Measurements from ENCODE around the gene CDC42EP5.
A peak's percentile ranks its signal among the peaks of the same experiment; 100 is the strongest.
"Not testable (repeated sequence)": the region's sequence is repeated elsewhere in the genome, so short reads cannot be mapped to it uniquely, and the experiment has no call there.

The CDC42EP5 gene, protein sequence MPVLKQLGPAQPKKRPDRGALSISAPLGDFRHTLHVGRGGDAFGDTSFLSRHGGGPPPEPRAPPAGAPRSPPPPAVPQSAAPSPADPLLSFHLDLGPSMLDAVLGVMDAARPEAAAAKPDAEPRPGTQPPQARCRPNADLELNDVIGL

GRCh38 chr19:54473071-54473891 is at the start of gene CDC42EP5:
Gene CDC42EP5, minus strand, starts transcription at chr19:54473296. Its CDS starts 7,749 bp downstream, at chr19:54465547.
- DNase-seq (ENCODE audit: low read depth in 2 of 2): no peak

DNA sequence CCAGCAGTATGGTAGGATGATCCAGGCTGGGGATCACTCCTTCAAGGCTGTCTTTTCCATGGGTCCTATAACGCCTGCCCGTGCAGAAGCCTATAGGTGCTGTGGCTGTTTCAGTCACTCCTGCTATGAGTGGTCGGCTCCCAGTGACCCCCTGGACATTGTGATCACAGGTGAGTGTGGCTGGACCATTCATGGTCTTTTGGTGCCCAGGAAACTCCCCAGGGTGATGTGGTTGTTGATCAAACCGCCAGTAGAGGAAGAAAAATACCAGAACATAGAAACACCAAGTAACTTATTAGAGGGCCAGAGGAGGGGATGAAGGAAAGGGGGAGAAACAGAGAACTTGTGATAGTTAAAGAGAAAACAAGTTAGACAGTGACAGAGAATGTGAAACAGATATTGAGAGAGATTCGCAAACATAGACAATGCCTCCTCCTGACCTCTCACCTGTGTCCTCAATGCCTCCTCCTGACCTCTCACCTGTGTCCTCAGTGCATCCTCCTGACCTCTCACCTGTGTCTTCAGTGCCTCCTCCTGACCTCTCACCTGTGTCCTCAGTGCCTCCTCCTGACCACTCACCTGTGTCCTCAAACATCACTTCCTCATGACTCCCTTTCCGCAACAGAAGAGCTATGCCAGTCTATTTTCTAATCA is 48.9 kb upstream of the CDC42EP5 start:
- no peak for DNase-seq (ENCODE audit: low read depth in 2 of 2)

DNA sequence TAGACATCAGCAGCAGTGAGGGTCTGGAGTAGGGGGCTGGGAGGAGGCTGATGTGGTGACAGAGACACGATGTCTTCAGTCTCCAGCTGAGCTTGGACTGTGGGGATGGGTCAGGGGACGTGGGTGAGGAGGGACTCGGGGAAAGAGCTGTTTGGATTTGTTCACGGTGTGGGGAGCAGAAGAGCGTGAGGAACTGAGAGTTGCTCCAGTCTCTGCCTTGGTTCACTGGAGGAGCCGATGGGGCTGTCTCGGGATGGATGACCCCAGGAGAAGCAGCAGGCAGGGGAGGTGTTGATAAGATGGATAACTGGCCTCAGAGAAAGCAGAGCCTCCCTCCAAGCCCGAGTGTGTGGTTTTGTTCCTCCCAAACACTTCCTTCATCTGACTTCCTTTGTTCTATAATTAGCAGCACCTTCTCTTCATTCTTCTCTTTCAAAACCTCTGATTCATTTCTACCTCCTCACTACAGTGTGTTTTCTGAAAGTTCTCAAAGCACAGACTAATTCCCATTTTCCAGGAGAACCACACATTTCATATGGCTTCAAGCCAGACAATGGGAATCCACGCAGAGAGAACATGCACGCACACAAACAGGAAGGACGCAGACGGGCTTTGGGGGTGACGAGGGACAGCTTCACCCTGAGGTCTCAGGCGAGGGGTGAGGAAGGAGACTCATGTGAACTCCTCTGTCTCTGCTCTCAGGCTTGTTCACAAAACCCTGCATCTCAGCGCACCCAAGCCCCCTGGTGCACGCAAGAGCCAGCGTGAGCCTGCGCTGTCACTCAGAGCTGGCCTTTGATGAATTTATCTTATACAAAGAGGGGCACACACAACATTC is 48.1 kb upstream of the CDC42EP5 start:
- no peak for DNase-seq (ENCODE audit: low read depth in 2 of 2)

DNA sequence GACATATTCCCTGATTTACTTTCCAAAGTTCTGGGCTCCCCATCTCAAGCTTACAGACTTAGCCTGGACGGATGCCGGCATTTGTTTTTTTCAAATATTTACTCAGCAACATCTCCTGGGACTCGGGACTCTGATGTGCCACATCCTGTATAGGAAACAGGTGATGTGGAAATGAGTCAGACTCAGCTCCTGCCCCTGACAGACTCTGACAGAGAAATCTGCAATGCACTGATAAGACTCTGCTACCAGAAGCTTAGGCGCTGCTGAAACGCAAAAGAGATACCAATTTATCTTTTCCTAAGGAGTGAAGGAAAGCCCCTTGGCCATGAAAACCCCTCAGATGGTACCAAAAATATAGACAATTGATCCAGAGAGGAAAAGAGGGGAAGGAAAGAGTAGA is 45.7 kb upstream of the CDC42EP5 start:
- no peak for DNase-seq (ENCODE audit: low read depth in 2 of 2)

DNA sequence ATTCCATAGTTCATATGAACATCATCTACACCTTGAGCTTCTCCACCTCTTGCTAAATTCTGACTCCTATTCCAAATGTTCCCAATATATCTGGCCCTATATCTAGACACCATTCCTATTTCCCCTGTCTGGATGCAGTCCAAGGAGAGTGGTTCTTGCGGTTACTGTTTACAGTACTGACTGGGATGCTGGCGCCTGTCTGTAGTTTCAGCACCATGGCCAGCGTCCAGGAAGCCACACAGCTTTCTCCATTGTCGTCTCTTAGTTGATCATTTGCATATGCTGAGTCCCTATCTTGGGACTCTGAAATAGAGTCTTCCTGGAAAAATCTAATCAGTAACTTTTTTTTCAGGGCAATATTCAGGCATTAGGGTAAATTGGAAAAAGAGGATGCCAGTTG is 44.4 kb upstream of the CDC42EP5 start:
- peak in 1 of 2 donors; percentile 35 for DNase-seq (ENCODE audit: low read depth in 2 of 2)

DNA sequence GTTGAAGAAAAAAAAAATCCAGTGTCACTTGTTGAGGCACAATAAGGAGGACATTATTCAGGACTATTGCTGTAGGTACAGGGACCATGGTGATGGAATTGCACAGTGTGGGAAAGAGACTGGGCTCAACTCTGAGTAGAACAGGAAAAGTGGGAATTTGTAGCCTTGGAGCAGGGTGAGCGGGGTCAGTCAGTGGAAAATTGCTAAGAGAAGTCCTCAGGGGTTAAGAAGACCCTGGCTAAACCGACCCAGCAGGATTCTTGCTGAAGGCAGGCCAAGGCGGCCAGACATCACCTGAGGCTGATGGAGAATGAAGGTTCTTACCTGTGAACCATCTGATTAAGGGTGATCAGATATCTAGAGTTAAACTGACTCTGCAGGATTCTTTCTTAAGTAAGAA is 42.1 kb upstream of the CDC42EP5 start:
- DNase-seq (ENCODE audit: low read depth in 2 of 2): no peak

GRCh38 chr19:54509200-54509940 is 36.3 kb upstream of the CDC42EP5 start:
- not testable (repeated sequence) for DNase-seq (ENCODE audit: low read depth in 2 of 2)

- not testable (repeated sequence) for DNase-seq (ENCODE audit: low read depth in 2 of 2)
Measured at GRCh38 chr19:54508487-54508886, 35.4 kb upstream of the CDC42EP5 start.

DNA sequence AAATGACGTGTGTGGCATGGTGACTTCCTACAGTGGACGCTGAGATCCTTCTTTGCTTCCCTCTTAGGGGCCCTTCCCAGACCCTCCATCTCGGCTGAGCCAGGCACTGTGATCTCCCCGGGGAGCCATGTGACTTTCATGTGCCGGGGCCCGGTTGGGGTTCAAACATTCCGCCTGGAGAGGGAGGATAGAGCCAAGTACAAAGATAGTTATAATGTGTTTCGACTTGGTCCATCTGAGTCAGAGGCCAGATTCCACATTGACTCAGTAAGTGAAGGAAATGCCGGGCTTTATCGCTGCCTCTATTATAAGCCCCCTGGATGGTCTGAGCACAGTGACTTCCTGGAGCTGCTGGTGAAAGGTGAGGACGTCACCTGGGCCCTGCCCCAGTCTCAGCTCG is 34.7 kb upstream of the CDC42EP5 start:
- DNase-seq (ENCODE audit: low read depth in 2 of 2): no peak

GRCh38 chr19:54507038-54507717 is 34.1 kb upstream of the CDC42EP5 start:
- not testable (repeated sequence) for DNase-seq (ENCODE audit: low read depth in 2 of 2)

- no peak for DNase-seq (ENCODE audit: low read depth in 2 of 2)
Measured at GRCh38 chr19:54506079-54506478, 33.0 kb upstream of the CDC42EP5 start.

GRCh38 chr19:54505542-54505941 is 32.4 kb upstream of the CDC42EP5 start:
- not testable (repeated sequence) for DNase-seq (ENCODE audit: low read depth in 2 of 2)

- DNase-seq (ENCODE audit: low read depth in 2 of 2): no peak
Measured at GRCh38 chr19:54502518-54503048, 29.5 kb upstream of the CDC42EP5 start, which contains the start of gene LAIR2. Gene LAIR2, plus strand, starts transcription at chr19:54502831. Its CDS starts 88 bp downstream, at chr19:54502919.

GRCh38 chr19:54498451-54498772 is 25.3 kb upstream of the CDC42EP5 start:
- DNase-seq (ENCODE audit: low read depth in 2 of 2): not testable (repeated sequence)

DNA sequence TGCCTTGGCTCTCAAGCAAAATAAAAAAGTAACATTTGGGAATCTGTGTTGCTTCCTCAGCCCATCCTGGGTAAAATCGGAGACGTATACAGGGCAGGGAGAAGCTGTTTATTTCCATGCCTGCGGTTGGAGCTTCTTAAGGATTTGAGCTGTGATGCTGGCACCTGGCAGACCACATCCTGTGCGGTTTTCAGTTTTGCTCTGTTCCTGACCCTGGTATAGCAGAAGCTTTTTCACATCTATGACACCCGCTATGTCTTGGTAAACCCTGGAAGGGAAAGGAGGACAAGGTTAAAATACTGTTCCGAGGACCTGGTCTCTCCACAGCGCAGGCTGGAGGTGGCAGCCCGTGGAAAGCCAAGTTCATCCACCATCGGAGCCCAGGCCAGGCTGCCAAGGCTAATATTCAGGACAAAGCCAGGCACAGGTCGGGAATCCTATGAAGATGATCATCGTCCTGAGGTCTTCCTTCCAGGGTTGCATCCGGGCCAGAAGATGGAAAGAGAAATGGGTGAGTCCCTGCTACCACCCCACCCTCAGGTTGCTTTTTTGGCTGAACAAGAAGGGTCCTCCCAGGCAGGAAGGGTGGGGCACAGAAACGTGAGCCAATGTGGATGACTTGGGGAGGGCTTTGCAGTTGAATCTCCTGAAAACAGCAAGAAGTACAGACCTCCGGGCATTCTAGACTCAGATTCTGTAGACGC is 24.8 kb upstream of the CDC42EP5 start:
- not testable (repeated sequence) for DNase-seq (ENCODE audit: low read depth in 2 of 2)

GRCh38 chr19:54495284-54495683 is 22.2 kb upstream of the CDC42EP5 start:
- DNase-seq (ENCODE audit: low read depth in 2 of 2): not testable (repeated sequence)

- no peak for DNase-seq (ENCODE audit: low read depth in 2 of 2)
Measured at GRCh38 chr19:54493967-54494585, 21.0 kb upstream of the CDC42EP5 start.

DNA sequence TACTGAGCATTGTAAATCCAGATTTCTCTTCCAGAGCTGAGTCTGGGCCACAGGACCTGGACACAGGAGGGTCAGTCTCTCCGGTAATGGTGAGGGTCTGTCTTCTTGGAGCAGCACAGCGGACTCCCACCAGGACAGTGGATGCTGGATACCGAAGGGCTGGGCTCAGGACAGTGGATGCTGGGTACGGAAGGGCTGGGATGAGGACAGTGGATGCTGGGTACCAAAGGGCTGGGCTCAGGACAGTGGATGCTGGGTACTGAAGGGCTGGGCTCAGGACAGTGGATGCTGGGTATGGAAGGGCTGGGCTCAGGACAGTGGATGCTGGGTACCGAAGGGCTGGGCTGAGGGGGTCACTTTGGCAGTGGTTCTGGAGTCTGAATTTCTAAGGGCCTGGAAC is 20.0 kb upstream of the CDC42EP5 start:
- DNase-seq (ENCODE audit: low read depth in 2 of 2): not testable (repeated sequence)

DNA sequence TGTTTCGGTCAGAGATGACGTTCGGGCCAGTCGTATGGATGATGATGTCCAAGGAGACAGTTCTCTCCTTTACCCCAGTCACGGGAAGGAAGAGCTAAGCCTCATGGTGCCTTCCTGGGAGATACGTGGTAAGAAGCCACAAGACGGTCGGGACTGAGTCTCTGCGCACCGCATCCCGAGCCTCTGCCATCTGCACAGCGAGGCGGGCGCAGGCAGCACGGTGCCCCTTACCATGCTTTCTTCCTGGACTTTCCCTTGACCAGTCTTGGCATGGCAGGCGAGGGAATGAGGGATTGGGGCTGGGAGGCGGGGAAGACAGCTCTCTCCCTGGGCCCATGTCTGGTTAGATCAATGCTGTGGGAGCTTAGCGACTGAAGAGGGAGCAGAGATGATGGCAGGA is 19.5 kb upstream of the CDC42EP5 start:
- no peak for DNase-seq (ENCODE audit: low read depth in 2 of 2)

Measured in stimulated activated CD4-positive, alpha-beta T cell treated with anti-CD3 and anti-CD28 coated beads, Interleukin-1b, Interleukin-23, amount 100 ng/mL, for 1 hour (primary cell).